ENCODE results near the gene BCAM.
"Not testable (repeated sequence)": the region's sequence is repeated elsewhere in the genome, so short reads cannot be mapped to it uniquely, and the experiment has no call there.

Gene BCAM

GRCh38 chr19:44776402-44777096, 32.4 kb upstream of the BCAM start:
- Histone ChIP-seq H3K9me3 (ENCODE audit: control insufficient read depth, insufficient read depth, low read depth, low read length) (no peaks in the 10 kb centered on the region), H3K27ac (ENCODE audit: extremely low read depth, low read depth, low read length) (no peak overlapping the region), H3K4me1 (ENCODE audit: control insufficient read depth, insufficient read depth, low read length) (0 out of 2 replicates have a peak, but pooled peaks cover 4% of the 10 kb centered on the region), H3K4me3 (ENCODE audit: low read depth, low read length) (no peak overlapping the region), H3K36me3 (ENCODE audit: control insufficient read depth in 2 of 2, insufficient read depth in 1 of 2, low read length in 2 of 2) (no peaks in the 10 kb centered on the region)
- ChIA-PET POLR2A (interaction anchor here (0.6 kb wide), 1 partner anchor 289 kb away, joined by 3 read pairs; no protein-coding TSS in a partner anchor), CTCF (interaction anchor here (0.6 to 1.9 kb wide), 7 partner anchors 10 to 1114 kb away, joined by 3 to 7 read pairs (median 3); no protein-coding TSS in a partner anchor)
- TF ChIP-seq EGR2 (tag by site-specific recombination; IDR thresholded peaks at IDR 0.05; ENCODE audit: low read depth) (peak; percentile 28; the same call in 1 of the 2 replicates), ZNF514 (tag by site-specific recombination; IDR thresholded peaks at IDR 0.05) (no peak), ZFHX2 (tag by site-specific recombination; conservative IDR thresholded peaks at IDR 0.05) (0 out of 2 replicates have a peak, but pooled peaks have one; percentile 19), KLF1 (tag by site-specific recombination; IDR thresholded peaks at IDR 0.05) (no peak), ZBTB7A (tag by site-specific recombination; IDR thresholded peaks at IDR 0.05; ENCODE audit: low read depth) (no peak)

DNA sequence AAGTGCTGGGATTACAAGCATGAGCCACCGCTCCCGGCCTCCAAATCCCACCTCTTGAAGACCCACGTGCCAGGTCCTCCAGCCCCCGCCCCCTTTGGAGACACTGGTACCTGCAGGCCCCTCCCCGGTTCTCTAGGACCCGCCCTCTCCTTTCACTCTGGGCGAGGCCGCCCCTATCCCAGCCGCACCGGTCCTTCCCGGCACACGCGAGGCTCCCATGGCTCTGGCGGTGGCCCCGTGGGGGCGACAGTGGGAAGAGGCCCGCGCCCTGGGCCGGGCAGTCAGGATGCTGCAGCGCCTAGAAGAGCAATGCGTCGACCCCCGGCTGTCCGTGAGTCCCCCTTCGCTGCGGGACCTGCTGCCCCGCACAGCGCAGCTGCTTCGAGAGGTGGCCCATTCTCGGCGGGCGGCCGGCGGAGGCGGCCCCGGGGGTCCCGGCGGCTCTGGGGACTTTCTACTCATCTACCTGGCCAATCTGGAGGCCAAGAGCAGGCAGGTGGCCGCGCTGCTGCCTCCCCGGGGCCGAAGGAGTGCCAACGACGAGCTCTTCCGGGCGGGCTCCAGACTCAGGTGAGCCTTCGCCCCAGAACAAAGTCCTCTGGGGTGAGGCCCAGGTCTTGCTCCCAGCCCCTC, 31.1 kb upstream of the BCAM start, which contains the start of gene CBLC:
Gene CBLC, plus strand, starts transcription at position 176 of the 633 bp plus-strand sequence. Its CDS starts 42 bp downstream, at position 218.
- no peak within 1 kb of the TSS for H3K27ac ChIP-seq (ENCODE audit: extremely low read depth, low read depth, low read length)
- no peaks in the 10 kb centered on the region for H3K9me3 ChIP-seq (ENCODE audit: control insufficient read depth, insufficient read depth, low read depth, low read length)
- H3K36me3 ChIP-seq (ENCODE audit: control insufficient read depth in 2 of 2, insufficient read depth in 1 of 2, low read length in 2 of 2): no peaks in the 10 kb centered on the region
- CTCF ChIA-PET: interaction anchor here (1.9 kb wide), 1 partner anchor 54 kb away, joined by 7 read pairs; no protein-coding TSS in a partner anchor
- POLR2A ChIA-PET: no interaction called here
- no peak within 1 kb of the TSS for H3K4me3 ChIP-seq (ENCODE audit: low read depth, low read length)
- TF ChIP-seq ZNF530 (tag by site-specific recombination; IDR thresholded peaks at IDR 0.05; ENCODE audit: low read depth) (no peak), SP3 (tag by site-specific recombination; IDR thresholded peaks at IDR 0.05) (no peak), ZNF830 (tag by site-specific recombination; IDR thresholded peaks at IDR 0.05; ENCODE audit: low read depth) (no peak), ZNF76 (tag by site-specific recombination; IDR thresholded peaks at IDR 0.05; ENCODE audit: borderline replicate concordance, low read depth) (no peak)
- TF ChIP-seq, protein P1, sequence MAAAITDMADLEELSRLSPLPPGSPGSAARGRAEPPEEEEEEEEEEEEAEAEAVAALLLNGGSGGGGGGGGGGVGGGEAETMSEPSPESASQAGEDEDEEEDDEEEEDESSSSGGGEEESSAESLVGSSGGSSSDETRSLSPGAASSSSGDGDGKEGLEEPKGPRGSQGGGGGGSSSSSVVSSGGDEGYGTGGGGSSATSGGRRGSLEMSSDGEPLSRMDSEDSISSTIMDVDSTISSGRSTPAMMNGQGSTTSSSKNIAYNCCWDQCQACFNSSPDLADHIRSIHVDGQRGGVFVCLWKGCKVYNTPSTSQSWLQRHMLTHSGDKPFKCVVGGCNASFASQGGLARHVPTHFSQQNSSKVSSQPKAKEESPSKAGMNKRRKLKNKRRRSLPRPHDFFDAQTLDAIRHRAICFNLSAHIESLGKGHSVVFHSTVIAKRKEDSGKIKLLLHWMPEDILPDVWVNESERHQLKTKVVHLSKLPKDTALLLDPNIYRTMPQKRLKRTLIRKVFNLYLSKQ (tag by site-specific recombination; IDR thresholded peaks at IDR 0.05; ENCODE audit: borderline replicate concordance): no peak
- 0 out of 2 replicates have a peak, but pooled peaks cover 4% of the 10 kb centered on the region for H3K4me1 ChIP-seq (ENCODE audit: control insufficient read depth, insufficient read depth, low read length)

DNA sequence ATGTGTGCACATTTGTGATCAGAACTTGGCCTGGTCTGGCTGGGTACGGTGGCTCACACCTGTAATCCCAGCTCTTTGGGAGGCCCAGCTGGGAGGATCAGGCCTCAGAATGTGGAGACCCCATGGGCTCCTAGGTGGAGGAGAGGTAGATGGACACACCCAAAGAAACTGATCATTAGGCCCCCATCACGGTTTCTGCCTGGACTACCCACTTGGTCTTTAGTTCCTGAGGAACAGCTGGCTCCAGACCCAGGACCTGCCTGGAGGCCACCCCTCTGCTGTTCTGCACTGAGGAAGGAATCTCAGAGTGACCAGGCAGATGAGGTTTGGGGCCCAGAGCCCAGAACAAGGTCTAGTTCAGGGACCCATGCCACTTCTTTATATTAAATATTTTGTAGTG, 29.8 kb upstream of the BCAM start:
- CTCF ChIA-PET: interaction anchor here (0.6 to 2.5 kb wide), 6 partner anchors 8 to 208 kb away, joined by 3 to 12 read pairs (median 4); no protein-coding TSS in a partner anchor
- TF ChIP-seq SP3 (tag by site-specific recombination; IDR thresholded peaks at IDR 0.05): no peak
- TF ChIP-seq, protein P2, sequence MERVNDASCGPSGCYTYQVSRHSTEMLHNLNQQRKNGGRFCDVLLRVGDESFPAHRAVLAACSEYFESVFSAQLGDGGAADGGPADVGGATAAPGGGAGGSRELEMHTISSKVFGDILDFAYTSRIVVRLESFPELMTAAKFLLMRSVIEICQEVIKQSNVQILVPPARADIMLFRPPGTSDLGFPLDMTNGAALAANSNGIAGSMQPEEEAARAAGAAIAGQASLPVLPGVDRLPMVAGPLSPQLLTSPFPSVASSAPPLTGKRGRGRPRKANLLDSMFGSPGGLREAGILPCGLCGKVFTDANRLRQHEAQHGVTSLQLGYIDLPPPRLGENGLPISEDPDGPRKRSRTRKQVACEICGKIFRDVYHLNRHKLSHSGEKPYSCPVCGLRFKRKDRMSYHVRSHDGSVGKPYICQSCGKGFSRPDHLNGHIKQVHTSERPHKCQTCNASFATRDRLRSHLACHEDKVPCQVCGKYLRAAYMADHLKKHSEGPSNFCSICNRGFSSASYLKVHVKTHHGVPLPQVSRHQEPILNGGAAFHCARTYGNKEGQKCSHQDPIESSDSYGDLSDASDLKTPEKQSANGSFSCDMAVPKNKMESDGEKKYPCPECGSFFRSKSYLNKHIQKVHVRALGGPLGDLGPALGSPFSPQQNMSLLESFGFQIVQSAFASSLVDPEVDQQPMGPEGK (tag by site-specific recombination; IDR thresholded peaks at IDR 0.05): no peak
- POLR2A ChIA-PET: no interaction called here
- H3K4me1 ChIP-seq (ENCODE audit: control insufficient read depth, insufficient read depth, low read length): 0 out of 2 replicates have a peak, but pooled peaks cover 4% of the 10 kb centered on the region
- H3K9me3 ChIP-seq (ENCODE audit: control insufficient read depth, insufficient read depth, low read depth, low read length): no peaks in the 10 kb centered on the region
- H3K27ac ChIP-seq (ENCODE audit: extremely low read depth, low read depth, low read length): no peak overlapping the region
- H3K4me3 ChIP-seq (ENCODE audit: low read depth, low read length): no peak overlapping the region
- H3K36me3 ChIP-seq (ENCODE audit: control insufficient read depth in 2 of 2, insufficient read depth in 1 of 2, low read length in 2 of 2): no peaks in the 10 kb centered on the region

GRCh38 chr19:44781694-44782093, 27.2 kb upstream of the BCAM start:
- H3K27ac ChIP-seq (ENCODE audit: extremely low read depth, low read depth, low read length); H3K4me1 ChIP-seq (ENCODE audit: control insufficient read depth, insufficient read depth, low read length); POLR2A ChIA-PET; H3K36me3 ChIP-seq (ENCODE audit: control insufficient read depth in 2 of 2, insufficient read depth in 1 of 2, low read length in 2 of 2); H3K4me3 ChIP-seq (ENCODE audit: low read depth, low read length); H3K9me3 ChIP-seq (ENCODE audit: control insufficient read depth, insufficient read depth, low read depth, low read length): not testable (repeated sequence)
- CTCF ChIA-PET: interaction anchor here (1.2 to 5.4 kb wide), 3 partner anchors 59 to 125 kb away, joined by 4 to 72 read pairs (median 27); no protein-coding TSS in a partner anchor

All from HEK293 (cell line).